ENCODE results near the gene TULP3.

TULP3 gene

GRCh38 chr12:2877047-2877952 is 13.4 kb upstream of the TULP3 start, which contains the start of the genes FOXM1 and RHNO1:
Gene FOXM1, minus strand, starts transcription at chr12:2877174. Its CDS starts 2,696 bp downstream, at chr12:2874478.
Gene RHNO1, plus strand, starts transcription at chr12:2877223. Its CDS starts 8,144 bp downstream, at chr12:2885367.
- DNase-seq (ENCODE audit: low read depth in 2 of 2) = peak; percentile 58 to 76

GRCh38 chr12:2877953-2878732 is 12.5 kb upstream of the TULP3 start:
- DNase-seq (ENCODE audit: low read depth in 2 of 2) = no peak

GRCh38 chr12:2879853-2880252 is 10.8 kb upstream of the TULP3 start:
- no peak for DNase-seq (ENCODE audit: low read depth in 2 of 2)

DNA sequence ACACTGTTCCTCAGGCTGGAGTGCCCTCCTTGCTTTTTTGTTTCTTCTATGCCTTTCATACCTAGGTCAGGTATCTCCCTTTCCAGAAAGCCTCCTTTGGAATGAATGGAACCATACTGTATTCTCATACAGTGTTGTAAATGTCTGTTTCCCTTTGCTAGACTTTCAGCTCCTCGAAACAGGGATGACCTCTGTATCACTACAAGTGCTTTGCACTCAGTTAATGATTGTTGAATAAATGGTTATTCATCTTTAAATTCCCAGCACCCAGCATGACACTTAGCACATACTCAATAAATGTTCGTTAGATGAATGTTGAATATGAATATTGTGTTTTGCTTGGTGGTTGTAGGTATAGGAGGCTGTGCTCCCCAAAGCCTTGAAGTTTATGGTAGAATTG is 5.9 kb upstream of the TULP3 start:
- DNase-seq (ENCODE audit: low read depth in 2 of 2) = no peak

GRCh38 chr12:2886768-2887450 is 3.8 kb upstream of the TULP3 start:
- DNase-seq (ENCODE audit: low read depth in 2 of 2) = no peak

DNA sequence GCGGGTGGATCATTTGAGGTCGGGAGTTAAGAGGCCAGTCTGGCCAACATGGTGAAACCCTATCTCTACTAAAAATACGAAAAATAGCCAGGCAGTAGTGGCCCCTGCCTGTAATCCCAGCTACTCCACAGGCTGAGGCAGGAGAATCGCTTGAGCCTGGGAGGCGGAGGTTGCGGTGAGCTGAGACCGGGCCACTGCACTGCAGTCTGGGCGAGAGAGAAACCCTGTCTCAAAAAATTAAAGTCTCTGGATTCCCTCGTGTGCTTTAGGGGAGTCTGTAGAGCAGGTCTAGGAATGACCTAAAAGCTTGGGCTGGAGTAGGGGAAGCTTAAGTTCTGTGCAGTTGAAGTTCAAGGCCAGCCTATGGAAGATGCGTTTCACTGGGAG is 697 bp upstream of the TULP3 start:
- no peak for DNase-seq (ENCODE audit: low read depth in 2 of 2)

DNA sequence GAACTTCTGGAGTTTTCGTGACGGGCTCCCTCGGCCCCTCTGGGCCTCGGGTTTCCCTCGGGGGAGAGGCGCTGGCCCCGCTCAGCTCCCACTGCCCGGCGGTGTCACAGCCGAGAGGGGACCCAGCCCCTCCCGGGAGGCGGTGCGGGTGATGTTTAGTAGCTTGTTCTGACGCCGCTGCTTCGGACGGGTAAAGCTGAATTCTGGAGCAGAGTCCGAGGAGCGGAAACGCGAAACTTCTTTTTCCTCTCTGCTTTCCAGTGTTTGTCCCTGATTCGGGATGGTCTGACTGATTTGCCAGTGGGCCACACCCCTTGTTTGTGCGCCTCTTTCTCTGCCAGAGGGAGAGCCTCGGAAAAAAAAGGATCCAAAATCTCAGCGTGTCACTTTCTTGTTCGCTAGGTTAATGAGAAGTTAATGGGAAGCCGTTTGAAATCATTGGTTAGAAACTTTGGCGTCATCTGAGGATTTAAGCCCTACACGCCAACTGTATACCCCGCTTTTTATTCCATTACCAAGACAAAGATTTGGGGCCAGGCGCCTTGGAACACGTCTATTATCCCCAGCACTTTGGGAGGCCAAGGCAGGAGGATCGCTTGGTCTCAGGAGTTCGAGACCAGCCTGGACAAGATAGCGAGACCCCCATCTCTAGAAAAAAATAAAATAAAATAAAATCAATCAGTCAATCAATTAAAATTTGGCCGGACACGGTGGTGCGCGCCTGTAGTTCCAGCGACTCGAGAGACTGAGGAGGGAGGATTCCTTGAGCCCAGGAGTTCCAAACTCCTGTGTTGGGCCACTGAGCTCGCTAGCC is 756 bp downstream of the TULP3 start:
- no peak for DNase-seq (ENCODE audit: low read depth in 2 of 2)

- DNase-seq (ENCODE audit: low read depth in 2 of 2) = no peak
Measured at GRCh38 chr12:2892246-2892645, 1.6 kb downstream of the TULP3 start.

DNA sequence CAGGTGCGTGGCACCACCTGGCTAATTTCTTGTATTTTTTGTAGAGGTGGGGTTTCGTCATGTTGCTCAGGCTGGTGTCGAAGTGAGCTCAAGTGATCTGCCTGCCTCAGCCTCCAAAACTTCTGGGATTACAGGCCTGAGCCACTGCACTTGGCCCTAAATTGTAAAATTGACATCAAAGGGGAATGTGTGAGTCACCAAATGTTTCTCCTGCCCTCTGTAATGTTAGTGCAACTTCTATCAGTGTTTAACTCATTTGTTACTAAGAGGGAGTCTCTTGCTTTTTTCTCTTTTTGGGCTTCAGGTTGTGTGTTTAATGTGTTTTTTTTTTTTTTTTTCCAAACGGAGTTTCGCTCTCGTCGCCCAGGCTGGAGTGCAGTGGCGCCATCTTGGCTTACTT is 2.3 kb downstream of the TULP3 start:
- DNase-seq (ENCODE audit: low read depth in 2 of 2) = no peak

GRCh38 chr12:2895051-2895451 is 4.4 kb downstream of the TULP3 start:
- DNase-seq (ENCODE audit: low read depth in 2 of 2) = no peak

- DNase-seq (ENCODE audit: low read depth in 2 of 2) = no peak
Measured at GRCh38 chr12:2895511-2895910, 4.8 kb downstream of the TULP3 start.

GRCh38 chr12:2897418-2897817 is 6.7 kb downstream of the TULP3 start:
- no peak for DNase-seq (ENCODE audit: low read depth in 2 of 2)

DNA sequence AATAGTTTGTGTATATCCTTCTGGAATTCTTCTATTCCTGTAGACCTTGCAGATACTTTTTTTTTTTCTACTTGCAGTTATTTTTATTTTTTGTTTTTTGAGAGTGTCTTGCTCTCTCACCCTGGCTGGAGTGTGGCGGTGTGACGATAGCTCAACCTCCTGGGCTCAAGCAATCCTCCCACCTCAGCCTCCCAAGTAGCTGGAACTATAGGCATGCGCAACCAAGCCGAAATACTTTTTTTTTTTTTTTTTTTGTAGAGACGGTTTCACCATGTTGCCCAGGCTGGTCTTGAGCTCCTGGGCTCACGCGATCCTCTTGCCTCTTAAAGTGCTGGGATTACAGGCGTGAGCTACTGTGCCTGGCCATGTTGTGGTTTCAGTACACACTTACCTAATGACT is 10.0 kb downstream of the TULP3 start:
- DNase-seq (ENCODE audit: low read depth in 2 of 2) = no peak

DNA sequence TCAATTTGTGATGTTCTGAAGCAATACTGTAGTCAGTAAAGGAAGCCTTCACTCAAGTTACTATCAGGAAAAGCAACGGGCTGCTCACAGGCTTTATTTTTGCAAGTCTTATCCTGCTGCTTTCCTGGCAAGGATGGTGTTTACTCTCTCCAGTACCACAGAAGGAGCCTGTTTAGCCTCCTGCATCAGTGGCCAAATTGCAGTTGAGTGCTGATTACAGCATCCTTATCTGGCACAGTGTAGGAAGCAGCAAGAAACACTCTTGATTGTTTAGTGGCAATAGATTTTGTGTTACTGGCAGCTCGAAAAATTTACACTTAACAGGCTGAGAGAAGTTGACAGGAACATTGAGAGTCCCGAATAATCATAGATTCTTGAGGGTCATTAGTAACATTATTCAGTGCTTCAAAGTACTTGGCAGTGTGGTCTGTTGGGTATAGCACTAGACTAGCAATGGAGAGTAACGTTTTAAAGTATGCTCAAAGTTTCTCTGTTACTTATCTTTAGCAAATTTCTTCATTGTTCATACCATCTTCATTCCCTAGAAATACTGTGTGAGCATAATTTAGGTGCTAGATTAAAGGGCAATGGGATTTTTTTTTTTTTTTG is 11.7 kb downstream of the TULP3 start:
- no peak for DNase-seq (ENCODE audit: low read depth in 2 of 2)

- no peak for DNase-seq (ENCODE audit: low read depth in 2 of 2)
Measured at GRCh38 chr12:2904260-2904659, 13.6 kb downstream of the TULP3 start.

GRCh38 chr12:2912216-2912575 is 21.5 kb downstream of the TULP3 start:
- no peak for DNase-seq (ENCODE audit: low read depth in 2 of 2)

GRCh38 chr12:2919249-2919648 is 28.6 kb downstream of the TULP3 start:
- no peak for DNase-seq (ENCODE audit: low read depth in 2 of 2)

GRCh38 chr12:2922329-2922728 is 31.6 kb downstream of the TULP3 start:
- DNase-seq (ENCODE audit: low read depth in 2 of 2) = no peak

DNA sequence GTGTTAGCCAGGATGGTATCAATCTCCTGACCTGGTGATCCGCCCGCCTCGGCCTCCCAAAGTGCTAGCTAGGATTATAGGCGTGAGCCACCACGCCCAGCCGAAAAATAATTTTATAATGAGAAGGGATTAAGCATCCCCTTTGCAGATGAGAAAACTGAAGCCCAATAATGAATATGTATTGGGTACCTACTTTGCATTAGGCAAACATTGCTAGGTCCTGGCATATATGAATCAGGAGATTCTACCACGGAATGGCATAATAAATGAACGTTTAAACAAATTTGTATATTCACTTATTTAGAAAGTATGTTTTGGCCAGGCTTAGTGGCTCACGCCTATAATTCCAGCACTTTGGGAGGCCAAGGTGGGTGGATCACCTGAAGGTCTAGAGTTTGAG is 32.4 kb downstream of the TULP3 start:
- no peak for DNase-seq (ENCODE audit: low read depth in 2 of 2)

DNA sequence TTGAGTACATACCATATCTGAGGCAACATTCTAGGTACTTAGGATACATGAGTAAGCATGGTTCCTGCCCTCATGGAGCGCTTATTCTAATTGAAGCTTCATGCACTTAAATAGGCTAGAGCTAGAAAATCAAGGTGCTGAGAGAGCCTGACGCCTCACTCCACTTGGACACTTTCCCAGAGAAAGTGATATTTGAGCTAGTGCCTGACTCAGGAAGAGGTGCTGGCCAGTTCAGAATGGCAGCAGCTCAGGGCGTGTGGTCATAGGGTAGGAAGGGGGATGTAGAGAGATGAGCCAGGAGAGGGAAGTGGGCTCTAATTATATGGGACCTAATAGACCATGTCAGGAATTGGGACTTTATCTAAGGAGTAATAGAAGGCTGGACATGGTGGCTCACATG is 33.3 kb downstream of the TULP3 start:
- no peak for DNase-seq (ENCODE audit: low read depth in 2 of 2)

Data from stimulated activated CD4-positive, alpha-beta T cell treated with anti-CD3 and anti-CD28 coated beads, Interleukin-1b, Interleukin-23, amount 100 ng/mL, for 1 hour (primary cell).